HepG2 (cell line): ENCODE data around the gene SRCAP. TPM values are rescaled to one million over a fixed set of nuclear protein-coding genes. Genes with fewer than 3 reads are reported as not detected.

Source experiments
- ATAC-seq: fragments of 200-7000 bp; cut with Tn5 transposase; 3 replicates; pipeline ENCODE4 v1.9.1; 2020; ENCODE audit warnings: mild to moderate bottlenecking, moderate library complexity
- BruUV-seq: library from RNA; stranded (reverse); fragments of 400-500 nt; replicated peaks from 2 replicates; lab custom pipeline; 2021; lab: Mats Ljungman, UMichigan
- CTCF ChIA-PET: fragments of 300-600 bp; formaldehyde crosslinking; extraction: SDS; loops from one replicate; lab custom pipeline; 2021; ENCODE audit warnings: low total read pairs, inconsistent platforms, low intra/inter-chr PET ratio; lab: Yijun Ruan, JAX
- POLR2A ChIA-PET: fragments of 350-600 bp; sonication (Branson Sonifier 250); formaldehyde crosslinking; loops from one replicate; lab custom pipeline; 2020; ENCODE audit warnings: antibody characterized with exemption, inconsistent platforms; lab: Yijun Ruan, JAX
- DNase-seq: peaks from one replicate; pipeline ENCODE4 v3.0.0-alpha.2; 2015; ENCODE audit warnings: low spot score
- FAIRE-seq: peaks from 3 replicates; lab custom pipeline; 2011; peaks lifted over from hg19 to GRCh38; lab: Jason Lieb, UNC
- H2AFZ ChIP-seq: one replicate; pipeline ENCODE4 v1.6.1; 2011; ENCODE audit warnings: low read length, inconsistent platforms
- H3K27ac ChIP-seq: fragments of 300-600 bp; 3 replicates; pipeline ENCODE4 v1.8.0; 2011; ENCODE audit warnings: mixed run types, mild to moderate bottlenecking, mixed read lengths, low read length, inconsistent platforms; ENCODE audit not compliant: insufficient read depth; ENCODE audit errors: extremely low read length
- H3K27me3 ChIP-seq, 2 experiments: fragments of 200-600 bp in 1 of 2; 2 replicates in 1 of 2; 3 replicates in 1 of 2; pipeline versions ENCODE4 v1.6.0 to v1.8.0; 2011; ENCODE audit warnings: low read length in 2 of 2, mild to moderate bottlenecking in 2 of 2, moderate library complexity in 2 of 2, inconsistent platforms in 1 of 2; ENCODE audit not compliant: insufficient read depth in 2 of 2, control insufficient read depth in 1 of 2
- H3K36me3 ChIP-seq, 2 experiments: fragments of 200-600 bp in 1 of 2; replicated peaks in 1 of 2; 2 replicates in 1 of 2; 3 replicates in 1 of 2; pipeline versions ENCODE4 v1.5.1 to v1.8.0; 2011; ENCODE audit warnings: low read length in 2 of 2, inconsistent platforms in 1 of 2; ENCODE audit not compliant: insufficient read depth in 2 of 2, control insufficient read depth in 1 of 2
- H3K4me1 ChIP-seq: 2 replicates; pipeline ENCODE4 v1.5.1; 2012; ENCODE audit warnings: low read length, inconsistent platforms; ENCODE audit not compliant: insufficient read depth
- H3K4me2 ChIP-seq: 2 replicates; pipeline ENCODE4 v1.6.0; 2011; ENCODE audit warnings: low read depth, low read length, inconsistent platforms
- H3K4me3 ChIP-seq, 3 experiments: fragments of 200-600 bp in 1 of 3; sonication (generic), shearing (Covaris generic) in 1 of 3; replicated peaks in 1 of 3; 2 replicates each; pipeline ENCODE4 v1.5.1; 2011 to 2016; ENCODE audit warnings: low read length in 3 of 3, inconsistent platforms in 2 of 3, low read depth in 2 of 3, mild to moderate bottlenecking in 2 of 3, control low read depth in 1 of 3, mixed read lengths in 1 of 3; ENCODE audit not compliant: insufficient read depth in 1 of 3
- H3K79me2 ChIP-seq: one replicate; pipeline ENCODE4 v1.6.1; 2011; ENCODE audit warnings: low read length, inconsistent platforms; ENCODE audit not compliant: insufficient read depth
- H3K9ac ChIP-seq: 2 replicates; pipeline ENCODE4 v1.6.0; 2011; ENCODE audit warnings: mild to moderate bottlenecking, low read depth, low read length, inconsistent platforms; ENCODE audit not compliant: insufficient read depth
- H3K9me3 ChIP-seq: 2 replicates; pipeline ENCODE4 v1.5.1; 2012; ENCODE audit warnings: mild to moderate bottlenecking, low read length
- H4K20me1 ChIP-seq: 2 replicates; pipeline ENCODE4 v1.6.0; 2011; ENCODE audit warnings: inconsistent platforms, mild to moderate bottlenecking, low read length, moderate library complexity; ENCODE audit not compliant: insufficient read depth
- AGO2 ChIP-seq: fragments of 200-400 bp; formaldehyde crosslinking; optimal IDR thresholded peaks from 2 replicates; pipeline ENCODE3; 2017; ENCODE audit warnings: mild to moderate bottlenecking, low read depth, low read length, moderate library complexity
- KAT7 ChIP-seq: IDR thresholded peaks from 2 replicates; pipeline ENCODE4 v1.6.1; 2018; ENCODE audit warnings: borderline replicate concordance, missing compliant biosample characterization
- RBFOX2 ChIP-seq: fragments of 200-400 bp; formaldehyde crosslinking; IDR thresholded peaks from 2 replicates; pipeline ENCODE4 v1.6.1; 2017; ENCODE audit warnings: low read depth, mild to moderate bottlenecking, low read length
- ZNF253 ChIP-seq: sonication (generic); formaldehyde crosslinking; IDR thresholded peaks from 2 replicates; pipeline ENCODE4 v1.8.0; 2022; ENCODE audit warnings: mild to moderate bottlenecking, missing genetic modification reagents, borderline replicate concordance
- WGBS: methylation state at CpG from one replicate; pipeline ENCODE4 v1.1.6; 2017; ENCODE audit warnings: low lambda C conversion rate; 5-methylcytosine and 5-hydroxymethylcytosine counted together
- in situ Hi-C: cut with HindIII; loops from 2 replicates; pipeline ENCODE4 v1.10.0; 2017; ENCODE audit warnings: low pct_unique_long_range_greater_than_20kb; ENCODE audit not compliant: extremely low pct_ligation_motif_present
- intact Hi-C: fragments of 100-400 bp; cut with micrococcal nuclease; formaldehyde crosslinking; loops from one replicate; pipeline ENCODE4 v1.10.0; 2022; ENCODE audit not compliant: unreplicated experiment
- polyA plus RNA-seq, 8 experiments: library from polyadenylated mRNA; depleted of rRNA in 3 of 8; stranded (reverse) in 7 of 8; unstranded in 1 of 8; fragments of >200 nt; fragmentation: Illumina TruSeq in 4 of 8; extraction: Trizol in 4 of 8; gene quantifications; 2 replicates each; pipeline versions ENCODE4 v1.2.1 to v1.2.3, GENCODE V29; 2011 to 2016; ENCODE audit warnings: low read depth in 4 of 8, missing spikeins in 1 of 8, mixed read lengths in 1 of 8; ENCODE audit not compliant: insufficient read depth in 1 of 8
- total RNA-seq, 5 experiments: library from RNA; depleted of rRNA; stranded (reverse); fragments of >200 nt; fragmentation: Illumina TruSeq; extraction: Trizol; gene quantifications; 2 replicates each; pipeline ENCODE4 v1.2.3, GENCODE V29; 2016; ENCODE audit warnings: low read depth in 1 of 5

SRCAP gene
- total and polyA plus RNA-seq, 2 of the 13 experiments (the other 11 are each of a cell fraction or from before 2014, with no cell fraction given), result 4.9 to 9.0 TPM

- no peaks in the 10 kb centered on the region; a peak in 1 of 5 replicates for H3K27me3 ChIP-seq
- POLR2A ChIA-PET, result no interaction called here
- H3K36me3 ChIP-seq, result peaks cover 7 to 32% of the 10 kb centered on the region in 2 experiments; a peak in 4 of 5 replicates
- DNase-seq (no peak), FAIRE-seq (no peak), ATAC-seq (no peak)
- no peak overlapping the region for H3K9ac ChIP-seq
- H3K4me3 ChIP-seq, result no peak overlapping the region
- CTCF ChIA-PET, result no interaction called here
- no peak overlapping the region for H3K27ac ChIP-seq
- H2AFZ ChIP-seq, result no peak overlapping the region
- H3K9me3 ChIP-seq, result no peaks in the 10 kb centered on the region
- WGBS, result 97% methylated on average over 18 of the region's 18 CpGs
- peaks cover 12% of the 10 kb centered on the region for H3K79me2 ChIP-seq
- no TSS peak for BruUV-seq
- H4K20me1 ChIP-seq, result peaks cover 3% of the 10 kb centered on the region; the same call in 1 of the 2 replicates
- in situ Hi-C loops, result loop anchor here (25.0 kb wide), 1 partner anchor 843 kb away; the partner anchor contains the start of genes MAZ, MVP, PAGR1 and PRRT2
- H3K4me2 ChIP-seq, result no peak overlapping the region
- intact Hi-C loops, result loop anchor here (10.0 kb wide), 2 partner anchors 130 to 570 kb away; partner anchors contain the start of gene ZNF768
- H3K4me1 ChIP-seq, result peaks cover 25% of the 10 kb centered on the region
- TF ChIP-seq ZNF253 (CRISPR knock-in tag), result no peak
- peak; percentile 62 for TF ChIP-seq AGO2
- TF ChIP-seq RBFOX2, result peak; percentile 62; the same call in 1 of the 2 replicates
Measured at GRCh38 chr16:30654856-30655255, 44.1 kb upstream of the SRCAP start.

- H3K79me2 ChIP-seq, result peaks cover 22% of the 10 kb centered on the region
- peaks cover 13% of the 10 kb centered on the region; the same call in 1 of the 2 replicates for H4K20me1 ChIP-seq
- no peak overlapping the region for H3K4me2 ChIP-seq
- in situ Hi-C loops, result loop anchor here (25.0 kb wide), 1 partner anchor 844 kb away; the partner anchor contains the start of genes MAZ, MVP, PAGR1 and PRRT2
- ChIA-PET CTCF (no interaction called here), POLR2A (interaction anchor here (1.2 kb wide), 1 partner anchor 92 kb away, joined by 3 read pairs; the partner anchor contains the start of gene PHKG2)
- intact Hi-C loops, result loop anchor here (10.0 kb wide), 2 partner anchors 131 to 571 kb away; partner anchors contain the start of gene ZNF768
- no peak overlapping the region for H2AFZ ChIP-seq
- no peak overlapping the region for H3K9ac ChIP-seq
- no peak for ATAC-seq
- 100% methylated on average over 6 of the region's 12 CpGs for WGBS
- no peak for FAIRE-seq
- TF ChIP-seq AGO2, result peak; percentile 31
- no peak for TF ChIP-seq KAT7 (CRISPR knock-in tag)
- no peaks in the 10 kb centered on the region; a peak in 1 of 5 replicates for H3K27me3 ChIP-seq
- H3K27ac ChIP-seq, result no peak overlapping the region
- H3K9me3 ChIP-seq, result no peaks in the 10 kb centered on the region
- peaks cover 9 to 38% of the 10 kb centered on the region in 2 experiments; a peak in 4 of 5 replicates for H3K36me3 ChIP-seq
- H3K4me3 ChIP-seq, result no peak overlapping the region
- BruUV-seq, result no TSS peak
- peaks cover 28% of the 10 kb centered on the region for H3K4me1 ChIP-seq
- DNase-seq, result no peak
Measured at GRCh38 chr16:30655815-30656347, 43.1 kb upstream of the SRCAP start.
